Measurements from ENCODE around the gene TMPRSS2. TPM values are rescaled to one million over a fixed set of nuclear protein-coding genes. Genes with fewer than 3 reads are reported as not detected.

TMPRSS2 gene
- total RNA-seq, 4 donors from 2014 or later, result 14.2 to 47.3 (median 15.6) TPM

DNA sequence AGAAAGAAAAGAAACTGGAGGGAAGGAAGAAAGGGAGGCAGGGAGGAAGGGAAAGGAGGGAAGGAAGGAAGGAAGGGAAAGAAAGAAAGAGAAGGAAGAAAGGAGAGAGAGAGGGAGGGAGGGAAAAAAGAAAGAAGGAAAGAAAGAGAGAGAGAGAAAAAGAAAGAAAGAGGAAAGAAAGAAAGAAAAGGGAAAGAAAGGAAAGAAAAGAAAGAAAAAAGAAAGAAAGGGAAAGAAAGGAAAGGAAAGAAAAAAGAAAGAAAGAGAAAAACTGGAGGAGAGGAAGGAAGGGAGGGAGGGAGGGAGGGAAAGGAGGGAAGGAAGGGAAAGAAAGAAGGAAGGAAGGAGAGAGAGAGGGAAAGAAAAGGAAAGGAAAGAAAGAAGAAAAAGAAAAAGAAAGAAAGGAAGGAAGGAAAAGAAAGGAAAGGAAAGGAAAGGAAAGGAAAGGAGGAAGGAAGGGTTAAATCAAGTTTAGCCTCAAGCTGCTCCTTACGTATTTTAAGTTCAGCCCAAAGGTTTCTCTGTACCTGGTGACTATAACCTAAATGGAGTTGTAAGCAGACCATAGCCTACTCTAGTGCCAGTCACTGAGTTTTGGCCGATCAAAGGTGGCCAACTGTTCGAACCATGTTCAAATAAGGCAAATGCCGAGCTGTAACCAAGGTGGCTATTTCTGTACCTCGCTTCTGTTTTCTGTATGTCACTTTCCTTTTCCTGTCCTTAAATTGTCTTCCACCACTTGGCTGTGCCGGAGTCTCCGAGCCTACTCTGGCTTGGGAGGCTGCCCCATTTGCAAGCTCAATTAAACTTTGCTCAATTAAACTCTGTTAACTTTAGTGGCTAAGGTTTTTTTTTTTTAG lies 37.8 kb upstream of the TMPRSS2 start:
- no peaks in the 10 kb centered on the region for H3K27me3 ChIP-seq
- no peak for DNase-seq
- peaks cover 0 to 7% of the 10 kb centered on the region in 2 donors for H3K4me1 ChIP-seq
- H3K4me3 ChIP-seq (replicated peaks in 1 of 3), result no peak overlapping the region
- TF ChIP-seq POLR2A (IDR thresholded peaks at IDR 0.05), result no peak
- TF ChIP-seq, protein P1, sequence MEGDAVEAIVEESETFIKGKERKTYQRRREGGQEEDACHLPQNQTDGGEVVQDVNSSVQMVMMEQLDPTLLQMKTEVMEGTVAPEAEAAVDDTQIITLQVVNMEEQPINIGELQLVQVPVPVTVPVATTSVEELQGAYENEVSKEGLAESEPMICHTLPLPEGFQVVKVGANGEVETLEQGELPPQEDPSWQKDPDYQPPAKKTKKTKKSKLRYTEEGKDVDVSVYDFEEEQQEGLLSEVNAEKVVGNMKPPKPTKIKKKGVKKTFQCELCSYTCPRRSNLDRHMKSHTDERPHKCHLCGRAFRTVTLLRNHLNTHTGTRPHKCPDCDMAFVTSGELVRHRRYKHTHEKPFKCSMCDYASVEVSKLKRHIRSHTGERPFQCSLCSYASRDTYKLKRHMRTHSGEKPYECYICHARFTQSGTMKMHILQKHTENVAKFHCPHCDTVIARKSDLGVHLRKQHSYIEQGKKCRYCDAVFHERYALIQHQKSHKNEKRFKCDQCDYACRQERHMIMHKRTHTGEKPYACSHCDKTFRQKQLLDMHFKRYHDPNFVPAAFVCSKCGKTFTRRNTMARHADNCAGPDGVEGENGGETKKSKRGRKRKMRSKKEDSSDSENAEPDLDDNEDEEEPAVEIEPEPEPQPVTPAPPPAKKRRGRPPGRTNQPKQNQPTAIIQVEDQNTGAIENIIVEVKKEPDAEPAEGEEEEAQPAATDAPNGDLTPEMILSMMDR (IDR thresholded peaks at IDR 0.05), result no peak
- no peaks in the 10 kb centered on the region for H3K9me3 ChIP-seq
- H3K36me3 ChIP-seq, result no peaks in the 10 kb centered on the region
- 69 to 72% methylated on average over 7 of the region's 7 CpGs for WGBS, 2 donors
- no peak overlapping the region for H3K27ac ChIP-seq
- intact Hi-C loops (cut with DNase I), result no loop called here

DNA sequence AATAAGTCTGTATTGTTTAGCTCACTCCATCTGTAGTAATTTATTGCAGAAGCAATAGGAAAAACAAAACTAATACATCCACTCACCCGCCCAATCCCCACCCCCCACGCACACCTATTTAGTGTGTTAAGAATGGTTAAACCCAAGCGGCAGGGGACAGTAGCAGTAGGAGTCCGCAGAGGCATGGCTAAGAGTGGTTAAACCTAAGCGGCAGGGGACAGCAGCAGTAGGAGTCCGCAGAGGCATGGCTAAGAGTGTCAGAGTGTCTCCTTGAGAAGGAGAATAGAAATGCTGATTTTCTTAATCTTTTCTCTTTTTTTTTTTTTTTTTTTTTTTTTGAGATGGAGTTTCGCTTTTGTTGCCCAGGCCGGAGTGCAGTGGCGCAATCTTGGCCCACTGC lies 34.8 kb upstream of the TMPRSS2 start:
- WGBS, 2 donors, result 87 to 95% methylated on average over 9 of the region's 9 CpGs

DNA sequence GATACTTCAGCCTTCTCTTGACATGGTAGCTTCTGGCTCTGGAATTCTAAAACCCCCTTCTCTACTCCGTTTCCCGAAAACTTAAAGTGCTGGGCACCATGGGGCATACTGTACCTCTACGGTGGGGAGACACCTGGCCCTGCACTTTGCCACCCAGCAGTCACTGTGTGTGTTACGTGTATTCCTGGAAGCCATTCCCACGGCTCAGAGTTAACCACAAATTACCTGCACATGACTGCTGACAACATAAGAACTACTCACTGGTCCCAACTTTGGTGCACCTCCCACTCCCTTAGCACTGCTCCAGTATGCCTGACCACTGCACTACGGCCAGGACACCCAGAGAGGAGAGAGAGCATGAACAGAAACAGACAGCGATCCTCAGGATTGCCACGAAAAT lies 29.4 kb upstream of the TMPRSS2 start:
- H3K27me3 ChIP-seq, result no peaks in the 10 kb centered on the region
- H3K4me1 ChIP-seq, result peaks cover 5 to 11% of the 10 kb centered on the region in 2 donors
- no peak for DNase-seq
- no peaks in the 10 kb centered on the region for H3K9me3 ChIP-seq
- intact Hi-C loops (cut with DNase I), result no loop called here
- no peaks in the 10 kb centered on the region for H3K36me3 ChIP-seq
- no peak overlapping the region for H3K27ac ChIP-seq
- TF ChIP-seq POLR2A (IDR thresholded peaks at IDR 0.05), result no peak
- TF ChIP-seq, protein P1 (IDR thresholded peaks at IDR 0.05), result no peak
- WGBS, 2 donors, result 68 to 73% methylated on average over 7 to 8 of the region's 8 CpGs
- no peak overlapping the region for H3K4me3 ChIP-seq (replicated peaks in 1 of 3)

More for the DNA sequence above, 34.8 kb upstream of the TMPRSS2 start:
- no peak overlapping the region for H3K27ac ChIP-seq
- H3K36me3 ChIP-seq, result no peaks in the 10 kb centered on the region
- H3K27me3 ChIP-seq, result no peaks in the 10 kb centered on the region
- TF ChIP-seq, protein P1 (IDR thresholded peaks at IDR 0.05), result no peak
- no peak for TF ChIP-seq POLR2A (IDR thresholded peaks at IDR 0.05)
- no peaks in the 10 kb centered on the region for H3K9me3 ChIP-seq
- DNase-seq, result no peak
- H3K4me3 ChIP-seq (replicated peaks in 1 of 3), result no peak overlapping the region
- intact Hi-C loops (cut with DNase I), result no loop called here
- H3K4me1 ChIP-seq, result no peaks in the 10 kb centered on the region

DNA sequence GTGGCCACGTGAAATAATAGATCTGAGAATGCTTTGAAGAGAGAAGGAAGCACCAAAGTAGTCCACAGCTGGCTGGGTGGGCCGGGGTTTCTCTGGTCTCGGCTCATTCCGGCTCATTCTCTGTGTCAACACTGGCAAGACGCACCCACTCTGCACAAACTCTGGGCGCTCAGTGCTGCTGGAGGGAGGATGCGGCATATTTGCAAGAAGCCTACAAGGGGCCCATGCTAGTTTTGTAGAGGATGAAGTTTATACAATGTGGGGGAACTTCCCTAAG lies 28.8 kb upstream of the TMPRSS2 start:
- no peaks in the 10 kb centered on the region for H3K9me3 ChIP-seq
- H3K27me3 ChIP-seq, result no peaks in the 10 kb centered on the region
- DNase-seq, result no peak
- no peaks in the 10 kb centered on the region for H3K36me3 ChIP-seq
- no peak overlapping the region for H3K27ac ChIP-seq
- 47 to 51% methylated on average over 7 of the region's 7 CpGs for WGBS, 2 donors
- peaks cover 5 to 11% of the 10 kb centered on the region in 2 donors for H3K4me1 ChIP-seq
- no peak for TF ChIP-seq POLR2A (IDR thresholded peaks at IDR 0.05)
- TF ChIP-seq, protein P1 (IDR thresholded peaks at IDR 0.05), result no peak
- intact Hi-C loops (cut with DNase I), result no loop called here
- no peak overlapping the region for H3K4me3 ChIP-seq (replicated peaks in 1 of 3)

DNA sequence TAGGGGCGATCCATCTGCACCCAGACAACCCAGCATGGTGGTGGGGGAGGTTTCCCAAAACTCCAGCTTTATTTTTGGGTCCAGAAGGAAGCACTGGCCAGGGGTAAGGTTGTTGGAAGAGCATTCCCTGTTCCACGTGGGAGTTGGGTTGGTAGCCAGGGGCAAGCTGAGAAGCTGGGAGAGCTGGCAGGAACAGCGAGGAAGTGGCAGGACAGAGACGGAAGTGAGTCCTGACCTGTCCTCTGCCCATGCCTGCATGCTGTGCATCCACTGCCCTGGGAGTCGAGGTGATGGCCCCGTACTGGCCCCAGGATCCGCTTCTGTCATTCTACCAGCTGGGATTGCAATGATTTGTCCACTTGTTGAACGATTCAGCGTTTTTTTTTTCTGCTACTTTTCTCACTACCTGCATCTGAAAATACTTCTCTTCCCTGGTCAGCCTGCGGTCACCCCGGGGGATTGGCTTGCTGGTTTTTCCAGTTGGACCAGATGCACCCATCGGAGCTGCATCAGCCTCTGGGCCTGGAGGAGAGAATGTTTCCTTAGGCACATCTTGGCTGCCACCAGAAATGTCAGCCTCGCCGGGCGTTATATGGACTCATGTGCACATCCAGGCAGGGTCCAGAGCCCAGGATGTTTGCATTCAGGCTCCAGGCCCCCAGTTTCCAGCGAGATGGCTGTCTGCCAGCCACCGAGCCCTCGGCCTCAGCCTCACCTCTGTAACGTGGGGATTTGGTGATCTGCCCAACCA lies 28.3 kb upstream of the TMPRSS2 start:
- no peak overlapping the region for H3K27ac ChIP-seq
- H3K4me1 ChIP-seq, result peaks cover 5 to 11% of the 10 kb centered on the region in 2 donors
- peak; percentile 74 to 80 for DNase-seq
- no peak overlapping the region for H3K4me3 ChIP-seq (replicated peaks in 1 of 3)
- WGBS, 2 donors, result 31 to 39% methylated on average over 15 to 18 of the region's 19 CpGs
- TF ChIP-seq POLR2A (IDR thresholded peaks at IDR 0.05), result no peak
- TF ChIP-seq, protein P1 (IDR thresholded peaks at IDR 0.05), result no peak
- intact Hi-C loops (cut with DNase I), result no loop called here
- no peaks in the 10 kb centered on the region for H3K9me3 ChIP-seq
- no peaks in the 10 kb centered on the region for H3K36me3 ChIP-seq
- no peaks in the 10 kb centered on the region for H3K27me3 ChIP-seq

Measured in thyroid gland (tissue), 4 donors.